Fibroblast of skin of scalp (primary cell): Measurements from ENCODE around the gene PARP8.
"Not testable (repeated sequence)": the region's sequence is repeated elsewhere in the genome, so short reads cannot be mapped to it uniquely, and the experiment has no call there.

ENCODE experiments used
- DNase-seq: peaks from one replicate; pipeline ENCODE4 v3.0.0-alpha.2; 2013

PARP8 gene

GRCh38 chr5:50792843-50793242 is 126.4 kb downstream of the PARP8 start:
- no peak for DNase-seq

GRCh38 chr5:50794812-50795211 is 128.4 kb downstream of the PARP8 start:
- no peak for DNase-seq

- no peak for DNase-seq
Measured at GRCh38 chr5:50798002-50798401, 131.6 kb downstream of the PARP8 start.

GRCh38 chr5:50799596-50799995 is 133.2 kb downstream of the PARP8 start:
- no peak for DNase-seq

GRCh38 chr5:50800410-50800809 is 134.0 kb downstream of the PARP8 start:
- DNase-seq = no peak

GRCh38 chr5:50807661-50808060 is 141.2 kb downstream of the PARP8 start:
- DNase-seq = no peak

GRCh38 chr5:50808406-50808805 is 142.0 kb downstream of the PARP8 start:
- DNase-seq = no peak

- DNase-seq = not testable (repeated sequence)
Measured at GRCh38 chr5:50811746-50812145, 145.3 kb downstream of the PARP8 start.

GRCh38 chr5:50813691-50814090 is 147.3 kb downstream of the PARP8 start:
- no peak for DNase-seq

- DNase-seq = no peak
Measured at GRCh38 chr5:50814556-50814955, 148.1 kb downstream of the PARP8 start.

- no peak for DNase-seq
Measured at GRCh38 chr5:50822046-50822445, 155.6 kb downstream of the PARP8 start.

- no peak for DNase-seq
Measured at GRCh38 chr5:50822761-50823160, 156.3 kb downstream of the PARP8 start.

GRCh38 chr5:50823568-50823967 is 157.1 kb downstream of the PARP8 start:
- DNase-seq = no peak

GRCh38 chr5:50824109-50824508 is 157.7 kb downstream of the PARP8 start:
- DNase-seq = no peak

GRCh38 chr5:50827516-50828247 is 161.2 kb downstream of the PARP8 start:
- no peak for DNase-seq

GRCh38 chr5:50829023-50829422 is 162.6 kb downstream of the PARP8 start:
- no peak for DNase-seq

GRCh38 chr5:50832657-50833284 is 166.3 kb downstream of the PARP8 start:
- no peak for DNase-seq

- no peak for DNase-seq
Measured at GRCh38 chr5:50836356-50836755, 169.9 kb downstream of the PARP8 start.

GRCh38 chr5:50839472-50839871 is 173.0 kb downstream of the PARP8 start:
- no peak for DNase-seq

- no peak for DNase-seq
Measured at GRCh38 chr5:50843091-50843490, 176.7 kb downstream of the PARP8 start.

- DNase-seq = no peak
Measured at GRCh38 chr5:50846261-50846660, 179.8 kb downstream of the PARP8 start.

GRCh38 chr5:50849554-50849953 is 183.1 kb downstream of the PARP8 start:
- DNase-seq = no peak

GRCh38 chr5:50853151-50853550 is 186.7 kb downstream of the PARP8 start:
- DNase-seq = no peak

GRCh38 chr5:50854082-50854481 is 187.6 kb downstream of the PARP8 start:
- DNase-seq = no peak

- DNase-seq = no peak
Measured at GRCh38 chr5:50855001-50855400, 188.6 kb downstream of the PARP8 start.
